ENCODE measurements around the gene NEDD4L. TPM values are rescaled to one million over a fixed set of nuclear protein-coding genes. Genes with fewer than 3 reads are reported as not detected.

The NEDD4L gene
- total and polyA plus RNA-seq, 8 donors, result 88.0 to 159 (median 95.2) TPM

DNA sequence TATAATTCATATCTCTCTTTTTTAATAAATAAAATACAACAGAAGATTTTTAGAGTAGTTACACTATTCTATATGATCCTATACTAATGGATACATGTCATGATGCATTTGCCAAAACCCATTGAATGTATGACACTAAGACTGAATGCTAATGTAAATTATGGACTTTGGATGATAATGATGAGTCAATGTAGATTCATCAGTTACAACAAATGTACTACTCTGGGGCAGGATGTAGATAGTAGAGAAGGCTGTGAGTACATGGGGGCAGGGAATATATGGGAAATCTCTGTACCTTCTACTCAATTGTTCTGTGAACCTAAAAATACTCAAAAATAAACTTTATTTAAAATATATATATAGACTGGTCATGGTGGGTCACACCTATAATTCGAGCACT, 45.6 kb upstream of the NEDD4L start:
- Histone ChIP-seq H3K36me3 (no peaks in the 10 kb centered on the region), H3K9me3 (no peaks in the 10 kb centered on the region), H3K27ac (no peak overlapping the region), H3K4me1 (no peaks in the 10 kb centered on the region), H3K27me3 (no peaks in the 10 kb centered on the region), H3K4me3 (no peak overlapping the region)
- DNase-seq, result no peak
- intact Hi-C loops (cut with DNase I), result no loop called here
- no peak for ATAC-seq
- TF ChIP-seq, protein P1, sequence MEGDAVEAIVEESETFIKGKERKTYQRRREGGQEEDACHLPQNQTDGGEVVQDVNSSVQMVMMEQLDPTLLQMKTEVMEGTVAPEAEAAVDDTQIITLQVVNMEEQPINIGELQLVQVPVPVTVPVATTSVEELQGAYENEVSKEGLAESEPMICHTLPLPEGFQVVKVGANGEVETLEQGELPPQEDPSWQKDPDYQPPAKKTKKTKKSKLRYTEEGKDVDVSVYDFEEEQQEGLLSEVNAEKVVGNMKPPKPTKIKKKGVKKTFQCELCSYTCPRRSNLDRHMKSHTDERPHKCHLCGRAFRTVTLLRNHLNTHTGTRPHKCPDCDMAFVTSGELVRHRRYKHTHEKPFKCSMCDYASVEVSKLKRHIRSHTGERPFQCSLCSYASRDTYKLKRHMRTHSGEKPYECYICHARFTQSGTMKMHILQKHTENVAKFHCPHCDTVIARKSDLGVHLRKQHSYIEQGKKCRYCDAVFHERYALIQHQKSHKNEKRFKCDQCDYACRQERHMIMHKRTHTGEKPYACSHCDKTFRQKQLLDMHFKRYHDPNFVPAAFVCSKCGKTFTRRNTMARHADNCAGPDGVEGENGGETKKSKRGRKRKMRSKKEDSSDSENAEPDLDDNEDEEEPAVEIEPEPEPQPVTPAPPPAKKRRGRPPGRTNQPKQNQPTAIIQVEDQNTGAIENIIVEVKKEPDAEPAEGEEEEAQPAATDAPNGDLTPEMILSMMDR (IDR thresholded peaks at IDR 0.05), result no peak

DNA sequence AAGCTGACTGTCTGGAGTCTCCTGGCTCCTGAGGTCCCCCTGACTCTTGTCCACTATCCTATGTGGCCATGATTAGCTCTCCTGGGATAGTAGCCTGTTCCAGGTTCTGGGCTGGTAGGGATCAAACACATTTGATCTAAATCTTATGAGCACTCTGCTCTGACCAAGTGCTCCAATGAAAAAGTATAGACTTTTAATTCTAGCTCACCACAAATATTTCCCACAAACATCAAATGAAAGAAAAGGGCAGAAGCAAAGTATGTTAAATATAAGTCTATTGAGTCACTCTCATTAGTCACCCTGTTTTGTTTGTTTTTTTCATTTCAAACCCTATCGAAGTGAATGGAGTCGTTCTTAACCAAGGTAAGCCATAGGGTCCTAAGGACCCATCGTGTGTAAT, 39.7 kb upstream of the NEDD4L start:
- intact Hi-C loops (cut with DNase I), result no loop called here
- H3K36me3 ChIP-seq, result no peaks in the 10 kb centered on the region

DNA sequence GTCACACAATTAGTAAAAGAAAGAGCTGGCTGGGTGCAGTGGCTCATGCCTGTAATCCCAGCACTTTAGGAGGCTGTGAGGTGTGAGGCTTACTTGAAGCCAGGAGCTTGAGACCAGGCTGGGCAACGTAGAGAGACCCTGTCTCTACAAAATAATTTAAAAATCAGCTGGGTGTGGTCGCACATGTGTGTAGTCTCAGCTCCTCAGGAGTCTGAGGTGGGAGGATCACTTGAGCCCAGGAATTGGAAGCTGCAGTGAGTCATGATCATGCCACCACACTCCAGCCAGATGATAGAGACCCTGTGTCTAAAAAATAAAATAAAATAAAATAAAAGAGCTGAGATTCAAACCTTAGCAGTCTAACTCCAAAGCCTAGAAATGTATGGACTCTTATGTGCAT, 39.0 kb upstream of the NEDD4L start:
- TF ChIP-seq, protein P1 (IDR thresholded peaks at IDR 0.05), result no peak
- no peak overlapping the region for H3K27ac ChIP-seq
- H3K36me3 ChIP-seq, result no peaks in the 10 kb centered on the region
- no peak for ATAC-seq
- no peaks in the 10 kb centered on the region for H3K27me3 ChIP-seq
- DNase-seq, result no peak
- intact Hi-C loops (cut with DNase I), result no loop called here
- H3K4me3 ChIP-seq, result no peak overlapping the region
- no peaks in the 10 kb centered on the region for H3K4me1 ChIP-seq
- H3K9me3 ChIP-seq, result no peaks in the 10 kb centered on the region

More for the DNA sequence above, 39.7 kb upstream of the NEDD4L start:
- no peaks in the 10 kb centered on the region for H3K4me1 ChIP-seq
- DNase-seq (no peak), ATAC-seq (peak; percentile 35)
- no peaks in the 10 kb centered on the region for H3K27me3 ChIP-seq
- no peaks in the 10 kb centered on the region for H3K9me3 ChIP-seq
- TF ChIP-seq, protein P1 (IDR thresholded peaks at IDR 0.05), result no peak
- no peak overlapping the region for H3K4me3 ChIP-seq
- no peak overlapping the region for H3K27ac ChIP-seq

DNA sequence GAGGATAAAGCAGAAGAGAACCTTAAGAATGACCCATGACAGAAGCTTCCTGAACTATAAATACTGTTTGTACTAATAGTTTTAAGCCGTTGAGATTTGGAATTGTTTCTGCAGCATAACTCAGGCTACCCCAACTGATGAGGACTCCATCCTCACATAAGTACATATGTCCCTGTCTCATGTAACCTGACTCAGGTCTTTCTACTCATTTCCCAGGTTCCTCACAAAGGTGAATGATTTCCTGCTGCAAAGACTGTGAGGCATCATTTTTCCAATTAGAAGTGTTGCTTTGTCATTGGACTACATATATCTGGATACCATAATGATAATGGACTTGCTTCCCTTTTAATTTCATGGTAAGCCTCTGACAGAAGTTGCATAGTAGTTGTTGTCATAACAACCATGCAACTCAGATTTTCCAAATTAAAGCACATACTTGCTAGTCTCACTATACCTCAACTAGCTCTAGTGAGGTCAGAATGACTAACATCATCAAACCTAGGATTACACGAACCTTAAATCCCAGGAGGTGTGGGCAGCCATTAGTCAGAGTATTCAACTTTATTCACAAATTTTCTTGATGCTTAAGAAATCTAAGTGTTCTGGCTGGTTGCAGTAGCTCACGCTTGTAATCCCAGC, 38.0 kb upstream of the NEDD4L start:
- H3K9me3 ChIP-seq, result no peaks in the 10 kb centered on the region
- H3K4me1 ChIP-seq, result no peaks in the 10 kb centered on the region
- no peak overlapping the region for H3K27ac ChIP-seq
- ATAC-seq (no peak), DNase-seq (no peak)
- no peaks in the 10 kb centered on the region for H3K36me3 ChIP-seq
- no peaks in the 10 kb centered on the region for H3K27me3 ChIP-seq
- H3K4me3 ChIP-seq, result no peak overlapping the region
- TF ChIP-seq, protein P1 (IDR thresholded peaks at IDR 0.05), result no peak
- intact Hi-C loops (cut with DNase I), result no loop called here

DNA sequence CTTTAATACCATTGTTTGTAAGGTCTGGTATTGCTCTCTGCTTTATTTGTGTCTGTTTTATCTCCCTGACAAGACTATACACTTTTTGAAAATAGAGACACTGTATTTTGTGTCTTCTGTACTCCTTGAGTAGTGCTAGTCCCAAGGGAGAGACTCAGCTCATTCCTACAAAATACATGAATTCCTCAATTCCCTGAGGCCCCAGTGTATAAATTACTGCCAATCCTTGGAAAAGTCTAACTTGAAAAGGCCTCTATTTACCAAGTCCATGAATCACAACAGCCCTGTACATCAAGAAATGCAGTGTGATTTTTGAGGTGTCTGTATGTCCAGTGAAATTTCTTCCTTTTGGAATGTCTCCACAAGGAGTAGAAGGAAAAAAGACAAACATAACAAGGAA, 34.9 kb upstream of the NEDD4L start:
- no peaks in the 10 kb centered on the region for H3K36me3 ChIP-seq
- DNase-seq (no peak), ATAC-seq (no peak)
- TF ChIP-seq, protein P1 (IDR thresholded peaks at IDR 0.05), result no peak
- no peaks in the 10 kb centered on the region for H3K9me3 ChIP-seq
- no peak overlapping the region for H3K27ac ChIP-seq
- H3K4me1 ChIP-seq, result no peaks in the 10 kb centered on the region
- H3K4me3 ChIP-seq, result no peak overlapping the region
- intact Hi-C loops (cut with DNase I), result no loop called here
- no peaks in the 10 kb centered on the region for H3K27me3 ChIP-seq

Measured in left lung (tissue), 10 donors.